ENCODE measurements around the gene TMPRSS15.

The TMPRSS15 gene

GRCh38 chr21:18228060-18228739 lies 175.4 kb downstream of the TMPRSS15 start:
- TF ChIP-seq MAX (IDR thresholded peaks at IDR 0.05; ENCODE audit: low read depth, low read length), result no peak
- TF ChIP-seq MYC (IDR thresholded peaks at IDR 0.05; ENCODE audit: low read depth, low read length), result no peak
- TF ChIP-seq CTCF (IDR thresholded peaks at IDR 0.05; ENCODE audit: low read depth, low read length), result no peak
- no peak overlapping the region for H3K4me3 ChIP-seq (ENCODE audit: low read depth, low read length)
- no peak for DNase-seq (ENCODE audit: low read depth)

GRCh38 chr21:18222346-18222745 lies 181.2 kb downstream of the TMPRSS15 start:
- no peak overlapping the region for H3K4me3 ChIP-seq (ENCODE audit: low read depth, low read length)
- TF ChIP-seq MAX (IDR thresholded peaks at IDR 0.05; ENCODE audit: low read depth, low read length) (no peak), POLR2A (IDR thresholded peaks at IDR 0.05; ENCODE audit: extremely low read depth, insufficient read length) (no peak), MYC (IDR thresholded peaks at IDR 0.05; ENCODE audit: low read depth, low read length) (no peak)
- no peak for DNase-seq (ENCODE audit: low read depth)

- TF ChIP-seq MAX (IDR thresholded peaks at IDR 0.05; ENCODE audit: low read depth, low read length), result no peak
- TF ChIP-seq CTCF (IDR thresholded peaks at IDR 0.05; ENCODE audit: low read depth, low read length), result no peak
- TF ChIP-seq POLR2A (IDR thresholded peaks at IDR 0.05; ENCODE audit: extremely low read depth, insufficient read length), result no peak
- TF ChIP-seq MYC (IDR thresholded peaks at IDR 0.05; ENCODE audit: low read depth, low read length), result no peak
- DNase-seq (ENCODE audit: low read depth), result no peak
- H3K4me3 ChIP-seq (ENCODE audit: low read depth, low read length), result no peak overlapping the region
Measured at GRCh38 chr21:18220498-18220897, 183.1 kb downstream of the TMPRSS15 start.
